ENCODE data around the gene ZNF576.

The ZNF576 gene

DNA sequence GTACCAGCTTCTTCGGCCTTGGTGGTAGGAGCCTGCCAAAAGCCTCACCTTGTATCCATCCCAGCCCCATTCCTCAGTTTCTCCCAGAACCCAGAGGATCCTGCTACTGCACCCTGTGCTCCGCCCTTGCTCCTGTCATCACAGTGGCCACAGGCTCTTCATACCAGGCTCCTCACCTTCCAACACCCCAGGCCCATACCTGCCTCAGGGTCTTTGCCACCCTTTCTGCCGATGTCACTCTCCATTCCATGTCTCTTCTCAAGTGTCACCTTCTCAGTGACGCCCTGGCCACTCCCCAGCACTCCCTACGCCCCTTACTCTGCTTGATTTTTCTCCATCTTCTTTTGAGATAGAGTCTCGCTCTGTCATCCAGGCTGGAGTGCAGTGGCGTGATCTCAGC lies 13.5 kb downstream of the ZNF576 start:
- TF ChIP-seq, protein P1, sequence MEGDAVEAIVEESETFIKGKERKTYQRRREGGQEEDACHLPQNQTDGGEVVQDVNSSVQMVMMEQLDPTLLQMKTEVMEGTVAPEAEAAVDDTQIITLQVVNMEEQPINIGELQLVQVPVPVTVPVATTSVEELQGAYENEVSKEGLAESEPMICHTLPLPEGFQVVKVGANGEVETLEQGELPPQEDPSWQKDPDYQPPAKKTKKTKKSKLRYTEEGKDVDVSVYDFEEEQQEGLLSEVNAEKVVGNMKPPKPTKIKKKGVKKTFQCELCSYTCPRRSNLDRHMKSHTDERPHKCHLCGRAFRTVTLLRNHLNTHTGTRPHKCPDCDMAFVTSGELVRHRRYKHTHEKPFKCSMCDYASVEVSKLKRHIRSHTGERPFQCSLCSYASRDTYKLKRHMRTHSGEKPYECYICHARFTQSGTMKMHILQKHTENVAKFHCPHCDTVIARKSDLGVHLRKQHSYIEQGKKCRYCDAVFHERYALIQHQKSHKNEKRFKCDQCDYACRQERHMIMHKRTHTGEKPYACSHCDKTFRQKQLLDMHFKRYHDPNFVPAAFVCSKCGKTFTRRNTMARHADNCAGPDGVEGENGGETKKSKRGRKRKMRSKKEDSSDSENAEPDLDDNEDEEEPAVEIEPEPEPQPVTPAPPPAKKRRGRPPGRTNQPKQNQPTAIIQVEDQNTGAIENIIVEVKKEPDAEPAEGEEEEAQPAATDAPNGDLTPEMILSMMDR (IDR thresholded peaks at IDR 0.05; ENCODE audit: low read depth, low read length): no peak
- TF ChIP-seq, protein P2, sequence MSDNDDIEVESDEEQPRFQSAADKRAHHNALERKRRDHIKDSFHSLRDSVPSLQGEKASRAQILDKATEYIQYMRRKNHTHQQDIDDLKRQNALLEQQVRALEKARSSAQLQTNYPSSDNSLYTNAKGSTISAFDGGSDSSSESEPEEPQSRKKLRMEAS (IDR thresholded peaks at IDR 0.05; ENCODE audit: low read depth, low read length): no peak
- no peak for TF ChIP-seq MYC (IDR thresholded peaks at IDR 0.05; ENCODE audit: low read depth, low read length)
- TF ChIP-seq POLR2A (IDR thresholded peaks at IDR 0.05; ENCODE audit: extremely low read depth, insufficient read length): no peak
- no peak for DNase-seq (ENCODE audit: low read depth)
- no peak overlapping the region for H3K4me3 ChIP-seq (ENCODE audit: low read depth, low read length)

DNA sequence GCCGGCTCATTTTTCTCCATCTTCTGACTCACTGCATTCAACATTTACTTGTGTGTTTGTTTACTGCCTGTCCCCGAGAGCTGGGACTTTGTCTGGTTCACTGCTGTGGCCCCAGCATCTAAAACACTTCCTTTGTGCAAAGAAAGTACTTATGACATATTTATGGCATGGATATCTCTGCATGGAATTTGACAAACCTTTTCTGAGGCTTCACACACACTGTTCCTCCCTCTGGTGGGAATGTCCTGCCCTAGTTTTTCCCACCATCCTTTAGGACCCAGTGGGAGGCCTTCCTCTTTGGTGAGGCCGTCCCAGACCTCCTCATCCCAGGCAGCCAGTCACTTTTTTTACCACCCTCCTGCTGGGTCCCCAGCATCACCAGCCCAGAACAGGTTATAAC lies 14.1 kb downstream of the ZNF576 start:
- no peak for TF ChIP-seq MYC (IDR thresholded peaks at IDR 0.05; ENCODE audit: low read depth, low read length)
- TF ChIP-seq, protein P1 (IDR thresholded peaks at IDR 0.05; ENCODE audit: low read depth, low read length): no peak
- no peak for TF ChIP-seq POLR2A (IDR thresholded peaks at IDR 0.05; ENCODE audit: extremely low read depth, insufficient read length)
- TF ChIP-seq, protein P2 (IDR thresholded peaks at IDR 0.05; ENCODE audit: low read depth, low read length): no peak
- DNase-seq (ENCODE audit: low read depth): no peak
- H3K4me3 ChIP-seq (ENCODE audit: low read depth, low read length): no peak overlapping the region

DNA sequence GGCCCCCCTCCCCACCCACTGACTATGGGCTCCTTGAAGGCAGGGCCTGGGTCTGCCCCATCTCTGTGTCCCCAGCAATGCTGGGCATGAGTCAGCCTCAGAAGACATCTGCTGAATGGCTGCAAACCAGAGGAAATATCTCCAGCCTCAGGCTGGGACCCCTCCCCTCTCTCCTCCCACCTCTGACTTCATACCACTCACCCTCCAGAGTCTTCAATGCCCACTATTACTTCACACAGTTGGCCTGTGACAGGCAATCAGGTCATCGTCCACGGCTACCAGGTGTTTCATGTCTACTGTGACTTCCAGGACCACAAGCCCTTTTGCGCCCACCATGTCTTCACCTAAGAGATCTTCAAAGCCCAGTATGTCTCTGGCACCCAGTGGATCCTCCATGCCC lies 15.4 kb downstream of the ZNF576 start, which contains the start of gene SRRM5:
SRRM5 (plus strand) TSS at position 301 of the 400 bp plus-strand sequence; CDS start at position 335, 34 bp downstream.
- H3K4me3 ChIP-seq (ENCODE audit: low read depth, low read length): no peak within 1 kb of the TSS
- TF ChIP-seq, protein P1 (IDR thresholded peaks at IDR 0.05; ENCODE audit: low read depth, low read length): no peak
- no peak for TF ChIP-seq POLR2A (IDR thresholded peaks at IDR 0.05; ENCODE audit: extremely low read depth, insufficient read length)
- TF ChIP-seq MYC (IDR thresholded peaks at IDR 0.05; ENCODE audit: low read depth, low read length): no peak
- no peak for DNase-seq (ENCODE audit: low read depth)

DNA sequence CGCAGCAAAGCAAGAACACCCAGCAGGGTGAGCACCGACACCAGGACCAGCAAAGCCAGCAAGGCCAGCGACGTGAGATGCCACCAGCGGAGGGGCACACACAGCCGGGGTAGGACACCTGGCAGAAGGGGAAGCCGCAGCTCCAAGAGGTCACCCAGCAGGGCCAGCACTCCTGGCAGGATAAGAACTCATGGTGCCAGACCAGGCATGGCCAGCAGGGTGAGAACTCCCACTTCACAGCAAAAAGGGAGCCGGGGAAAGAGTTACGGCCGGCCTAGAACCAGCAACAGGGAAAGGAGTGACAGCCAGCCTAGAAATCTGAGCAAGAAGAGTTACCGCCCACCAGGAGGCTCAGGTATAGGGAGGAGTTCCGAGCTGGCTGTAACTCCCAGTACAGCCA lies 16.0 kb downstream of the ZNF576 start:
- TF ChIP-seq POLR2A (IDR thresholded peaks at IDR 0.05; ENCODE audit: extremely low read depth, insufficient read length) (no peak), MYC (IDR thresholded peaks at IDR 0.05; ENCODE audit: low read depth, low read length) (no peak)
- TF ChIP-seq, protein P2 (IDR thresholded peaks at IDR 0.05; ENCODE audit: low read depth, low read length): no peak
- TF ChIP-seq, protein P1 (IDR thresholded peaks at IDR 0.05; ENCODE audit: low read depth, low read length): no peak
- DNase-seq (ENCODE audit: low read depth): no peak
- H3K4me3 ChIP-seq (ENCODE audit: low read depth, low read length): no peak overlapping the region

DNA sequence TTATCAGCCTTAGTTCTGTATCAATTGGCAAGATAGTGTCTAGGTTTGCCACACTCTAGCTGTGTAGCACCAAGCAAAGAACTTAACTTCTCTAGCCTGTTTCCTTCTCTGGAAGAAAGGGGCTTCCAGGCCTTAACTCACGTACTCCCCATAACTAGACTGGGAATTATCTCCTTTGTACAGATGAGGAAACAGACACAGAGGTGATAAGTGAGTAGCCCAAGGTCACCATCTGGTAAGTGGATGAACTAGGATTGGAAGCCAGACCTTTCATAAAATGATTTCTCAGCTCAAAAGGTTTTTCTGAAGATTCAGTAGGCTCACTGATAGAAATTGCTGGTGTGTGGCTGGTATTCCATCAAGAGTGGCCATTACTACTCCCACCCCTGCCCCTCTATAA lies 19.9 kb downstream of the ZNF576 start:
- DNase-seq (ENCODE audit: low read depth): no peak
- no peak overlapping the region for H3K4me3 ChIP-seq (ENCODE audit: low read depth, low read length)
- TF ChIP-seq, protein P2 (IDR thresholded peaks at IDR 0.05; ENCODE audit: low read depth, low read length): no peak
- no peak for TF ChIP-seq MYC (IDR thresholded peaks at IDR 0.05; ENCODE audit: low read depth, low read length)
- TF ChIP-seq, protein P1 (IDR thresholded peaks at IDR 0.05; ENCODE audit: low read depth, low read length): no peak
- no peak for TF ChIP-seq POLR2A (IDR thresholded peaks at IDR 0.05; ENCODE audit: extremely low read depth, insufficient read length)

DNA sequence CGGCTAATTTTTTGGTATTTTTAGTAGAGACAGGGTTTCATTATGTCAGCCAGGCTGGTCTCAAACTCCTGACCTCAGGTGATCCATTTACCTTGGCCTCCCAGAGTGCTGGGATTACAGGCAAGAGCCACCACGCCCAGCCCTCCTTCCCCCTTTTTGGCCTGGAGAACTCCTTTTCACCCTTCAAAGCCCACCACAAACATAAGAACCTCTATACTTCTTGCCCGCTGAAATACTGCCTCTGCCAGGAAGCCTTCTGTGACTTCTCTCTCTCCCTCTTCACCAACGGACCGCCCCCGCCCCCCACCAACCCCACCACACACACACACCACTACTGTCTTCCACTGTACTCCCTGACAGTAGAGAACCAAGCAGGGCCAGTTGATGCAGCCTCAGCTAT lies 20.6 kb downstream of the ZNF576 start:
- no peak overlapping the region for H3K4me3 ChIP-seq (ENCODE audit: low read depth, low read length)
- no peak for DNase-seq (ENCODE audit: low read depth)
- TF ChIP-seq, protein P1 (IDR thresholded peaks at IDR 0.05; ENCODE audit: low read depth, low read length): no peak
- TF ChIP-seq, protein P2 (IDR thresholded peaks at IDR 0.05; ENCODE audit: low read depth, low read length): no peak
- TF ChIP-seq MYC (IDR thresholded peaks at IDR 0.05; ENCODE audit: low read depth, low read length) (no peak), POLR2A (IDR thresholded peaks at IDR 0.05; ENCODE audit: extremely low read depth, insufficient read length) (no peak)

Data from NB4 (cell line).